GM23248 (cell line): ENCODE data around the gene LRRC9. TPM values are rescaled to one million over a fixed set of nuclear protein-coding genes. Genes with fewer than 3 reads are reported as not detected.
"Not testable (repeated sequence)": the region's sequence is repeated elsewhere in the genome, so short reads cannot be mapped to it uniquely, and the experiment has no call there.

ENCODE experiments used
- DNase-seq: peaks from one replicate; pipeline ENCODE4 v3.0.0-alpha.2; 2015
- H2AFZ ChIP-seq: fragments of 200-600 bp; sonication (generic); 2 replicates; pipeline ENCODE4 v1.6.1; 2016; ENCODE audit warnings: antibody characterized with exemption
- H3F3A ChIP-seq: fragments of 200-600 bp; sonication (generic); 2 replicates; pipeline ENCODE4 v1.6.1; 2016; ENCODE audit warnings: mild to moderate bottlenecking, antibody characterized with exemption, mixed run types; ENCODE audit not compliant: insufficient read depth
- H3K27ac ChIP-seq: fragments of 200-600 bp; sonication (generic); 2 replicates; pipeline ENCODE4 v1.5.1; 2016; ENCODE audit warnings: mild to moderate bottlenecking
- H3K27me3 ChIP-seq: fragments of 200-600 bp; sonication (generic); replicated peaks from 2 replicates; pipeline ENCODE4 v1.6.1; 2016; ENCODE audit warnings: mild to moderate bottlenecking; ENCODE audit not compliant: insufficient read depth
- H3K36me3 ChIP-seq: fragments of 200-600 bp; sonication (generic); 2 replicates; pipeline ENCODE4 v1.6.1; 2016; ENCODE audit warnings: low read depth, mild to moderate bottlenecking
- H3K4me1 ChIP-seq: fragments of 200-600 bp; sonication (generic); 2 replicates; pipeline ENCODE4 v1.6.1; 2016; ENCODE audit warnings: mild to moderate bottlenecking; ENCODE audit not compliant: insufficient read depth
- H3K4me2 ChIP-seq: fragments of 200-600 bp; sonication (generic); one replicate; pipeline ENCODE4 v1.6.1; 2016; ENCODE audit warnings: mild to moderate bottlenecking; ENCODE audit not compliant: unreplicated experiment
- H3K4me3 ChIP-seq: fragments of 200-600 bp; sonication (generic); 2 replicates; pipeline ENCODE4 v1.5.1; 2016; ENCODE audit warnings: mild to moderate bottlenecking
- H3K79me2 ChIP-seq: fragments of 200-600 bp; sonication (generic); 2 replicates; pipeline ENCODE4 v1.6.1; 2016; ENCODE audit warnings: mild to moderate bottlenecking; ENCODE audit not compliant: insufficient read depth
- H3K9ac ChIP-seq: fragments of 200-600 bp; sonication (generic); 2 replicates; pipeline ENCODE4 v1.6.1; 2016; ENCODE audit warnings: mild to moderate bottlenecking
- H3K9me2 ChIP-seq: fragments of 200-600 bp; sonication (generic); 2 replicates; pipeline ENCODE4 v1.6.1; 2016; ENCODE audit warnings: mixed run types, mild to moderate bottlenecking, moderate library complexity; ENCODE audit not compliant: insufficient read depth
- H3K9me3 ChIP-seq: fragments of 200-600 bp; sonication (generic); one replicate; pipeline ENCODE4 v1.6.1; 2017; ENCODE audit warnings: low read depth
- H4K20me1 ChIP-seq: fragments of 200-600 bp; sonication (generic); 2 replicates; pipeline ENCODE4 v1.6.0; 2016; ENCODE audit not compliant: insufficient read depth
- EZH2 ChIP-seq: fragments of 200-600 bp; sonication (generic); IDR thresholded peaks from 2 replicates; pipeline ENCODE4 v1.6.1; 2018; ENCODE audit warnings: antibody characterized with exemption, mild to moderate bottlenecking; ENCODE audit not compliant: insufficient read depth, poor library complexity, severe bottlenecking
- EZH2phosphoT487 ChIP-seq: fragments of 200-600 bp; sonication (generic); IDR thresholded peaks from 2 replicates; pipeline ENCODE4 v1.6.1; 2018; ENCODE audit warnings: antibody characterized with exemption, moderate library complexity, mild to moderate bottlenecking, low read depth; ENCODE audit not compliant: insufficient read depth
- WGBS, 2 experiments: methylation state at CpG; one replicate each; pipeline ENCODE4 v1.1.6; 2015 to 2017; ENCODE audit warnings: low lambda C conversion rate in 2 of 2, low coverage in 1 of 2; ENCODE audit errors: missing lambda C conversion rate in 2 of 2; 5-methylcytosine and 5-hydroxymethylcytosine counted together
- in situ Hi-C: fragments of 300-500 bp; cut with MboI; formaldehyde crosslinking; loops from 2 replicates; pipeline ENCODE4 v1.15.0; 2020
- polyA plus RNA-seq: library from polyadenylated mRNA; unstranded; fragments of >200 nt; fragmentation: Nextera tagmentation; extraction: Ambion mirVana; gene quantifications from 2 replicates; pipeline ENCODE4 v1.2.1, GENCODE V29; 2016
- total RNA-seq: library from RNA; depleted of rRNA; stranded (reverse); fragments of >200 nt; shearing (Covaris generic); gene quantifications from 2 replicates; pipeline ENCODE4 v1.2.3, GENCODE V29; 2014

The LRRC9 gene
- total and polyA plus RNA-seq, 2 experiments from 2014 or later: not detected

DNA sequence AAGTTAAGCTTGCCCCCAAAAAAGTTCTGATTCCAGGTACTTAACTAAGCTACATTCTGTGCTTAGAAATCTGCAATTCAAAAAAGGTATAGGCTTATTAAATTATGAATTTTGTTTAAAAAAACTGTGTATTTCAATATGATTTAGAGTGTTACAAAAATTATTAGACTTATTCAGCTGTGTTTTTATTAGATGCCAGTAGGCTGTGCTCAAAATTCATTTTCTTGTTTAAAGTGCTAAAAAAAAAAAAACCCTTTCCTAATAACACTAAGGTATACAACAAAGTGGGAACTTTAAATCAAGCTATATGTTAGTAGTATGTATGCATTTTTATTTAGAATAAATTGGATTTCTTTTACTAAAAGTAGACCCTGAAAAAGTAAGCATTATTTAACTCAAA, 25.0 kb downstream of the LRRC9 start:
- no peaks in the 10 kb centered on the region for H3K9me3 ChIP-seq
- in situ Hi-C loops: no loop called here
- H3K4me1 ChIP-seq: no peaks in the 10 kb centered on the region
- no peak for DNase-seq
- H3F3A ChIP-seq: no peaks in the 10 kb centered on the region
- no peaks in the 10 kb centered on the region for H3K9me2 ChIP-seq
- no peaks in the 10 kb centered on the region for H3K36me3 ChIP-seq
- H3K9ac ChIP-seq: no peak overlapping the region
- no peak overlapping the region for H3K4me2 ChIP-seq
- TF ChIP-seq EZH2phosphoT487 (no peak), EZH2 (no peak)
- H3K4me3 ChIP-seq: no peak overlapping the region
- H4K20me1 ChIP-seq: no peaks in the 10 kb centered on the region
- no peak overlapping the region for H2AFZ ChIP-seq
- H3K79me2 ChIP-seq: no peaks in the 10 kb centered on the region
- no peak overlapping the region for H3K27ac ChIP-seq
- no peaks in the 10 kb centered on the region for H3K27me3 ChIP-seq

DNA sequence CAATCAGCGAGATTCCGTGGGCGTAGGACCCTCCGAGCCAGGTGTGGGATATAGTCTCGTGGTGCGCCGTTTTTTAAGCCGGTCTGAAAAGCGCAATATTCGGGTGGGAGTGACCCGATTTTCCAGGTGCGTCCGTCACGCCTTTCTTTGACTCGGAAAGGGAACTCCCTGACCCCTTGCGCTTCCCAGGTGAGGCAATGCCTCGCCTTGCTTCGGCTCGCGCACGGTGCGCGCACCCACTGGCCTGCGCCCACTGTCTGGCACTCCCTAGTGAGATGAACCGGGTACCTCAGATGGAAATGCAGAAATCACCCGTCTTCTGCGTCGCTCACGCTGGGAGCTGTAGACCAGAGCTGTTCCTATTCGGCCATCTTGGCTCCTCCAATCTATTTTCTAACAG, 32.2 kb downstream of the LRRC9 start:
- H3K27ac ChIP-seq, H3K9me2 ChIP-seq, H3K79me2 ChIP-seq, H3K4me3 ChIP-seq, DNase-seq, H3K36me3 ChIP-seq, in situ Hi-C loops, H3K4me1 ChIP-seq, H3K4me2 ChIP-seq, H3K27me3 ChIP-seq, H3F3A ChIP-seq, H4K20me1 ChIP-seq, H2AFZ ChIP-seq, H3K9me3 ChIP-seq, H3K9ac ChIP-seq: not testable (repeated sequence)
- WGBS, 2 experiments: 63 to 76% methylated on average over 9 to 22 of the region's 30 CpGs

DNA sequence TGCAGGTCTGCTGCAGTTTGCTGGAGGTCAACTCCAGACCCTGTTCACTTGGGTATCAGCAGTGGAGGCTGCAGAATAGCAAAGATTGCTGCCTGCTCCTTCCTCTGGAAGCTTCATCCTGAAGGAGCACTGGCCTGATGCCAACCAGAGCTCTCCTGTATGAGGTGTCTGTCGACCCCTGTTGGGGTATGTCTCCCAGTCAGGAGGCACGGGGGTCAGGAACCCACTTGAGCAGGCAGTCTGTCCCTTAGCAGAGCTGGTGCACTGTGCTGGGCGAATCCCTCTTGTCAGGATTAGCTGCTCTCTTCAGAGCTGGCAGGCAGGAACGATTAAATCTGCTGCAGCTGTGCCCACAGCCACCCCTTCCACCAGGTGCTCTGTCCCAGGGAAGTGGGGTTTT, 37.9 kb downstream of the LRRC9 start:
- H4K20me1 ChIP-seq, H3K79me2 ChIP-seq, H3K9ac ChIP-seq, H2AFZ ChIP-seq, H3F3A ChIP-seq, H3K9me3 ChIP-seq, in situ Hi-C loops, DNase-seq, H3K4me3 ChIP-seq, H3K9me2 ChIP-seq, H3K27ac ChIP-seq, H3K4me1 ChIP-seq, H3K36me3 ChIP-seq, H3K4me2 ChIP-seq, H3K27me3 ChIP-seq: not testable (repeated sequence)
- 14 to 17% methylated on average over 4 of the region's 4 CpGs for WGBS, 2 experiments

DNA sequence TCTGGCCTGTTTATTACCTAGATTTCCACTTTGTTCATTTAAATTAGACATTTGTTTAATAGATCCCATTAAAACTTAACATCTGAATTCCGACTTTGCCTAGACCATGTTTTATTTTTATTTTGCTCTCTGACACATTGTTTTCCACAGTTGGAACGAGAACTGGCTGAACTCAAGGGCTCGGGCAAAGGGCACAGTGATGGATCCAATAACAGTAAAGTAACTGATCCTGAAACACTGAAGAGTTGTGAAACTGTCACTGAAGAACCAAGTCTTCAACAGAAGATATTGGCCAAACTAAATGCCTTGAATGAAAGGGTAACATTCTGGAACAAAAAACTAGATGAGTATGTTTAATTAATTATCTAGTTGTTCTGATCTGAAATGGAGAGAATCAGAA, 39.7 kb downstream of the LRRC9 start:
- Histone ChIP-seq H2AFZ (no peak overlapping the region), H3F3A (no peaks in the 10 kb centered on the region), H3K4me2 (no peak overlapping the region), H3K36me3 (no peaks in the 10 kb centered on the region), H3K9me3 (no peaks in the 10 kb centered on the region), H3K27me3 (no peaks in the 10 kb centered on the region), H3K4me3 (no peak overlapping the region), H4K20me1 (no peaks in the 10 kb centered on the region), H3K79me2 (no peaks in the 10 kb centered on the region), H3K9me2 (no peaks in the 10 kb centered on the region), H3K27ac (no peak overlapping the region), H3K4me1 (0 out of 2 replicates have a peak, but pooled peaks cover 4% of the 10 kb centered on the region), H3K9ac (no peak overlapping the region)
- 3 to 4% methylated on average over 3 of the region's 3 CpGs for WGBS, 2 experiments
- DNase-seq: no peak
- in situ Hi-C loops: loop anchor here (5.0 kb wide), 1 partner anchor 223 kb away; no protein-coding TSS in a partner anchor
- TF ChIP-seq EZH2 (no peak), EZH2phosphoT487 (no peak)

DNA sequence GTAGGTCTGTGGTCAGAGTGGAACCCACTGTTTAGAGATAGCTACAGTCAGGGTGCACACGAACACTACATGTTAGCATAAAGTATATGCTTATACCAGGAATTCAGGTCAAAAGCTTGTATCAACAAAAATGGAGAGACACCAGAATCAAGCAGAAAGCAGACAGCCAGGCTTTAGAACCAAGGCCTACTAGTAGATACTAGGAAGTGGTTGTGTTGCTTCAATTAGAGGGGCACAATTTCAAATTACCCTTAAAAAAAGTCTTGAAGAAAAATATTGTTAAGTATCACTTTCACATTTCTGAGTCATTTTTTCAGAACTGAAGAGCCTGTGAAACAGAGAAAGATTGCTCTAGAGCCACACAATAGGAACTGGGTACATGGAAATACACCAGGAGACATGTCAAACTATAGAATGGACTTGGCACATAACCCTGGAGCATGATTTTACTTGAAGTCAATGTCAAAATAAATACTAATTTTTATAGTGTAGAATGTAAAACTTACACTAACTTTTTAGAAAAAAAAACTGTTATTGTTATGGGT, 41.6 kb downstream of the LRRC9 start:
- Histone ChIP-seq H3K9me3 (no peaks in the 10 kb centered on the region), H3F3A (peaks cover 4% of the 10 kb centered on the region; the same call in 1 of the 2 replicates), H4K20me1 (no peaks in the 10 kb centered on the region), H3K27me3 (no peaks in the 10 kb centered on the region), H3K4me2 (no peak overlapping the region), H3K4me3 (no peak overlapping the region), H3K9me2 (no peaks in the 10 kb centered on the region), H3K9ac (no peak overlapping the region), H3K36me3 (no peaks in the 10 kb centered on the region), H3K4me1 (0 out of 2 replicates have a peak, but pooled peaks cover 7% of the 10 kb centered on the region), H3K27ac (no peak overlapping the region), H2AFZ (no peak overlapping the region), H3K79me2 (no peaks in the 10 kb centered on the region)
- TF ChIP-seq EZH2 (no peak), EZH2phosphoT487 (no peak)
- 81% methylated on average over 1 of the region's 1 CpG for WGBS, 2 experiments
- in situ Hi-C loops: loop anchor here (5.0 kb wide), 1 partner anchor 221 kb away; no protein-coding TSS in a partner anchor
- DNase-seq: no peak
